Mucosa of descending colon (tissue), 3 donors: ENCODE data around the gene TMED3. TPM values are rescaled to one million over a fixed set of nuclear protein-coding genes. Genes with fewer than 3 reads are reported as not detected.
"Not testable (repeated sequence)": the region's sequence is repeated elsewhere in the genome, so short reads cannot be mapped to it uniquely, and the experiment has no call there.

Experiments used
- ATAC-seq: fragments of 200-7000 bp; cut with Tn5 transposase; one replicate; pipeline ENCODE4 v1.9.1; 2020; ENCODE audit warnings: mild to moderate bottlenecking, moderate library complexity
- DNase-seq, 3 donors: peaks; one replicate each; pipeline ENCODE4 v3.0.0-alpha.2; 2020
- H3K36me3 ChIP-seq: fragments of 200-600 bp; one replicate; pipeline ENCODE4 v1.8.0; 2021; ENCODE audit warnings: low read depth, mild to moderate bottlenecking
- H3K4me1 ChIP-seq: fragments of 200-600 bp; one replicate; pipeline ENCODE4 v1.8.0; 2021; ENCODE audit warnings: low read depth, mild to moderate bottlenecking
- H3K4me3 ChIP-seq: fragments of 200-600 bp; one replicate; pipeline ENCODE4 v1.8.0; 2021; ENCODE audit warnings: mild to moderate bottlenecking
- H3K9me3 ChIP-seq: fragments of 200-600 bp; one replicate; pipeline ENCODE4 v1.8.0; 2021; ENCODE audit warnings: mild to moderate bottlenecking
- intact Hi-C, 2 donors: fragments of 100-400 bp; cut with DNase I in 1 of 2; cut with micrococcal nuclease in 1 of 2; formaldehyde crosslinking; loops; one replicate each; pipeline versions ENCODE4 v1.11.0 to v1.11.1; 2022; cut with DNase I, micrococcal nuclease
- total RNA-seq, 3 donors: library from RNA; stranded (reverse); fragmentation: NEBNext Ultra II Directional in 2 of 3; extraction: Animal tissue kit (Norgen Biotek cat#: 25700) in 2 of 3; gene quantifications; one replicate each; pipeline versions ENCODE4 v1.2.1 to v1.2.4, GENCODE V29; 2021 to 2023
- TF ChIP-seq, protein P1 (sequence below): fragments of 200-600 bp; IDR thresholded peaks from one replicate; pipeline ENCODE4 v1.8.0; 2022; ENCODE audit warnings: antibody characterized with exemption, mild to moderate bottlenecking
- donor health status: DM: no; HTN: no; CAD: no; lungs with moderate emphysema.
- donor health status: DM: no; HTN: no; CAD: no.
- donor health status: DM: no; HTN: yes; CAD: no.

The TMED3 gene
- total RNA-seq, 3 donors from 2014 or later: 30.3 to 57.8 (median 51.3) TPM

DNA sequence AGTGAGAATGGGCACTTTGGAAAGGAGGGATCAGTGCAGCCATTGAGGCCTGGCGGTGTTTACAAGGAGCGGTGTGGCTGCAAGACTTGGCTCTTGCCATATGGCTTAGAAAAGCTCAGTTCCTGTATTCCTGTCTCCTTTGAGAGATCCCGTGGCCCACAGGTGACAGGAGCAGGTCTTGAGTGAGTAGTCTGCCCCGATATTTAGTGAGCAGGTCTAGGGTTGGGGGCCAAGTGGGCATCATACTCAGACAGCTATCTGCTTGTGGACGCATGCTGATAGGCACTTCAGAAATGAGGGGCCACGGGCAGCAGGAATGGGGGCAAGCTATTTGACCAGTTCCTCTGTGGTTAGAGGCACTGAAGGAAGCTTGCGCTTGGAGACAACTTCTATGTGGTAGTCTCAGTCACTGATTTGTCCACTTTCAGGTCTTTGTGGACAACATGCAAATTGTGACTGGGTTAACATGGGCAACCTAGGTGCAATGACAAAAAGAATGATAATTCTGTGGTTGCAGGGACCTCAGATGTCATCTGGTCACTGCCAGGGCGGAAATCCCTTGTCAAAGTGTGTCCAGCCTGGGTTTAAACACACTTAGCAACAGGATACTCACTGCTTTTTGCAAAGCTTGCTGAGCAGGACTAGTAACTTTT is 1.1 kb downstream of the TMED3 start:
- no peaks in the 10 kb centered on the region for H3K9me3 ChIP-seq
- TF ChIP-seq, protein P1, sequence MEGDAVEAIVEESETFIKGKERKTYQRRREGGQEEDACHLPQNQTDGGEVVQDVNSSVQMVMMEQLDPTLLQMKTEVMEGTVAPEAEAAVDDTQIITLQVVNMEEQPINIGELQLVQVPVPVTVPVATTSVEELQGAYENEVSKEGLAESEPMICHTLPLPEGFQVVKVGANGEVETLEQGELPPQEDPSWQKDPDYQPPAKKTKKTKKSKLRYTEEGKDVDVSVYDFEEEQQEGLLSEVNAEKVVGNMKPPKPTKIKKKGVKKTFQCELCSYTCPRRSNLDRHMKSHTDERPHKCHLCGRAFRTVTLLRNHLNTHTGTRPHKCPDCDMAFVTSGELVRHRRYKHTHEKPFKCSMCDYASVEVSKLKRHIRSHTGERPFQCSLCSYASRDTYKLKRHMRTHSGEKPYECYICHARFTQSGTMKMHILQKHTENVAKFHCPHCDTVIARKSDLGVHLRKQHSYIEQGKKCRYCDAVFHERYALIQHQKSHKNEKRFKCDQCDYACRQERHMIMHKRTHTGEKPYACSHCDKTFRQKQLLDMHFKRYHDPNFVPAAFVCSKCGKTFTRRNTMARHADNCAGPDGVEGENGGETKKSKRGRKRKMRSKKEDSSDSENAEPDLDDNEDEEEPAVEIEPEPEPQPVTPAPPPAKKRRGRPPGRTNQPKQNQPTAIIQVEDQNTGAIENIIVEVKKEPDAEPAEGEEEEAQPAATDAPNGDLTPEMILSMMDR: no peak
- no peaks in the 10 kb centered on the region for H3K36me3 ChIP-seq
- ATAC-seq (peak; percentile 8), DNase-seq (peak in 2 of 3 donors; percentile 9 to 23)
- H3K4me1 ChIP-seq: peaks cover 12% of the 10 kb centered on the region
- peak overlapping the region; percentile 44 for H3K4me3 ChIP-seq
- intact Hi-C loops: no loop called here

DNA sequence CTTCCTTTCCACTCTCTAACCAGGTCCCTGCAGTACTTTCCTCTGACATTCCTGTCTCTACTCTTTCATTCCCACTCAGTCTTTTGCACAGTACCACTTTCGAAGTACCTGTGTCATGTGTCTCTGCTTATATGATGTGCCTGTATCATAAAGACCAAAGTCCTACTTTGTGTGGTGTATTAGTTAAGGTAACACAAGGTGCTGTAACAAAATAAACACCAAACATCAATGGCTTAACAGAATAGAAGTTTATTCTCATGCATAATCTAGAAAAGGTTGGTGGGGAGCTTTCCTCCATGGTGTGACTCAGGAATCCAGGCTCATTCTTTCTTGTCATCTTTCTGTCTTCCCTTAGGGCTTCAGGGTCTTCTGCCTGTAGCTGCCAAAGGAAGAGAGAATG is 3.3 kb downstream of the TMED3 start:
- intact Hi-C loops: no loop called here
- H3K9me3 ChIP-seq: no peaks in the 10 kb centered on the region
- H3K36me3 ChIP-seq: no peaks in the 10 kb centered on the region
- no peak overlapping the region for H3K4me3 ChIP-seq
- TF ChIP-seq, protein P1: no peak
- no peak for ATAC-seq
- no peak for DNase-seq
- peaks cover 12% of the 10 kb centered on the region for H3K4me1 ChIP-seq

DNA sequence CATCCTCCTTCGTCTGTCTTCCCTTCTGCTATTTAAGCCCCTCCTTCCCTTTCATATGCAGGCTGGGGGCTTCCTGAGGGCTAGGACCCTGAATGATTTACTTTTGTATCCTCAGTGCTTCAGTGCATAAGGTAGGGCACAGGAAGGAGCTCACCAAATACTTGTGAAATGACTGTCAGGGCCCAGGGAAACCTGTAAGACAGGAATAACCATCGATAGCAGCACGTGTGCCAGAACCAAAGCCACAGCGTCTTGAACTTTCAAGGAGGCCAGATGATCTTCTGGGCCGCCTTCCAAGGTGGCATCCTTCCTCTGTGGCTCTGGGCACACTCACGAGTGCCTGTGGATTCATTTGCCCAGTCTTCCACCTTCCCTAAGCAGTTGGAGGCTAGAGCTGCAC is 3.9 kb downstream of the TMED3 start:
- Histone ChIP-seq H3K9me3 (no peaks in the 10 kb centered on the region), H3K36me3 (no peaks in the 10 kb centered on the region), H3K4me3 (no peak overlapping the region), H3K4me1 (peaks cover 12% of the 10 kb centered on the region)
- intact Hi-C loops: no loop called here
- TF ChIP-seq, protein P1: no peak
- ATAC-seq: no peak
- no peak for DNase-seq

DNA sequence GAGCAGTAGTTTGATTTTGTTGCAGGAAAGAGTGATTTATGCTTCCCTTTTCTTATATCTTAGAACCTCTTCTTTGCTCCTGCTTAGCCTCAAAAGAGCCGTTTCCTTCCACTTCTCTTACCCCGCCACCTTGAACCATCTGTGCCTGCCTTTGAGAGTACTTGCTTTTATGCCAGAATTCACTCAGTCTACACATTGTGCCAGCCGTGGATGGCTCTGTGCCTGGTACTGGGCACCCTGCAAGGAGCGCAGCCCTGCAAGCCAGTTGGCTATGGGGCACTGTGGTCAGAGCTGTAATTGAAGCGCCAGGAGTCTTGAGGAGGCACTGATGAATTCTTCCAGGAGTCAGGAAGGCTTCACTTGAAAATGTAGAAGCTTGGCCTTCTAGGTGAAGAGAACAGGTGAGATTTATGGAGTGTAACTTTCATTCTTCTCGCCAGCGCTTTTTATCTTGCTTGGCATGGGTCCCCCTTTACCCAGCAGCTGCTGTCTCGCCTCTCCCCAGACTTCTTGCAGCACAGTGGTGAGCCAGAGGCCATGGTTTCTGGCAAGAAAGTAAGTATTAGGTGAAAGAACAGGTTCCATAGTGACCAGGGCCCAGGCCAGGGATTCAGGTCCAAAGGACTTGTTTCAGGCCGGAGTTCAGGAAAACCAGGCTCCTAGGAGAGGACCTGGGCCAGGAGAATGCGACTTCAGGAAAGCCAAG is 4.9 kb downstream of the TMED3 start:
- Histone ChIP-seq H3K4me1 (peaks cover 12% of the 10 kb centered on the region), H3K4me3 (no peak overlapping the region), H3K36me3 (no peaks in the 10 kb centered on the region), H3K9me3 (no peaks in the 10 kb centered on the region)
- intact Hi-C loops: no loop called here
- DNase-seq (no peak), ATAC-seq (no peak)
- TF ChIP-seq, protein P1: no peak

DNA sequence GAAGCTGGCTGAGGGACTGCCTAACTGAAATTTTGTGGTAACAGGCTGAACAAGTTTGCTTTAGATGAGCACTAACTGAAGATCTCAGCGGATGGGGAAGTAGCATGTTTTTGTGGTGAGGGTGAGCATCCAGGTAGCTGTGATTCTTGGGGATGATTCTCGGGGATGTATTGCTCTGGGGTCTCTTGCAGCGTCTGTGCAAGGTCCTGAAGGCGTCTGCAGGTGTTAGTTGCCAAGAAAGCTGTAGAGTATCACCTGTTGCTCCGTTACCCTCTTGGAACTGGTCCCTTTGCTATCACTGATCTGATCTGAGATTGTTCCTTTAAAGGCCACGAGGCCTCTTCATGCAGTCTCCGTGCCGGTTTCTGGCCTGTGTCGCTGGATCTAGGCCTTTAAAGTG is 6.0 kb downstream of the TMED3 start:
- H3K4me3 ChIP-seq: no peak overlapping the region
- no peaks in the 10 kb centered on the region for H3K9me3 ChIP-seq
- ATAC-seq (no peak), DNase-seq (no peak)
- H3K4me1 ChIP-seq: peaks cover 10% of the 10 kb centered on the region
- intact Hi-C loops: no loop called here
- H3K36me3 ChIP-seq: no peaks in the 10 kb centered on the region
- TF ChIP-seq, protein P1: no peak

DNA sequence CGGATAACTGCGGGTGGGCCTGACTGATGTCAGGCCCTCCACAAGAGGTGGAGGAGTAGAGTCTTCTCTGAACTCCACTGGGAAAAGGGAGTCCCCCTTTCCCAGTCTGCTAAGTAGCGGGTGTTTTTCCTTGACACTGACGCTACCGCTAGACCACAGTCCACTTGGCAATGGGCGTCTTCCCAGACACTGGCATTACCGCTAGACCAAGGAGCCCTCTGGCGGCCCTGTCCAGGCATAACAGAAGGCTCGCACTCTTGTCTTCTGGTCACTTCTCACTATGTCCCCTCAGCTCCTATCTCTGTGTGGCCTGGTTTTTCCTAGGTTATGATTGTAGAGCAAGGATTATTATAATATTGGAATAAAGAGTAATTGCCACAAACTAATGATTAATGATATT is 9.1 kb downstream of the TMED3 start:
- intact Hi-C loops, H3K4me3 ChIP-seq, ATAC-seq, H3K4me1 ChIP-seq, H3K36me3 ChIP-seq, H3K9me3 ChIP-seq, DNase-seq: not testable (repeated sequence)
